HFFc6 (cell line): ENCODE results near the gene ABCG4. TPM values are rescaled to one million over a fixed set of nuclear protein-coding genes. Genes with fewer than 3 reads are reported as not detected.

Experiments
- DNase-seq: peaks from one replicate; pipeline ENCODE4 v3.0.0-alpha.2; 2018
- H3K27ac Mint-ChIP-seq: 2 replicates; pipeline ENCODE4 v1.8.0; 2020; ENCODE audit warnings: mild to moderate bottlenecking, mixed read lengths
- H3K27me3 Mint-ChIP-seq: 2 replicates; pipeline ENCODE4 v1.8.0; 2021; ENCODE audit warnings: mild to moderate bottlenecking, moderate library complexity, mixed read lengths; ENCODE audit not compliant: insufficient read depth
- H3K36me3 Mint-ChIP-seq: 2 replicates; pipeline ENCODE4 v1.8.0; 2021; ENCODE audit warnings: low read depth, mixed read lengths
- H3K4me1 Mint-ChIP-seq: 2 replicates; pipeline ENCODE4 v1.8.0; 2020; ENCODE audit warnings: low read depth, mixed read lengths
- H3K4me3 Mint-ChIP-seq: 2 replicates; pipeline ENCODE4 v1.8.0; 2020; ENCODE audit warnings: mild to moderate bottlenecking, moderate library complexity, mixed read lengths
- H3K9me3 Mint-ChIP-seq: 2 replicates; pipeline ENCODE4 v1.8.0; 2020; ENCODE audit warnings: mild to moderate bottlenecking, mixed read lengths
- total RNA-seq, 6 experiments: library from RNA; stranded (reverse); fragmentation: NEBNext Ultra II Directional; extraction: Animal tissue kit (Norgen Biotek cat#: 25700); gene quantifications; 2 replicates in 1 of 6; 3 replicates in 5 of 6; pipeline ENCODE4 v1.2.3, GENCODE V29; 2021
- TF ChIP-seq, protein P1 (sequence below): fragments of 200-600 bp; sonication (generic); IDR thresholded peaks from 2 replicates; pipeline ENCODE4 v1.5.0; 2021; ENCODE audit warnings: antibody characterized with exemption, mild to moderate bottlenecking

The ABCG4 gene
- total RNA-seq, 6 experiments from 2014 or later: 0.05 to 0.50 (median 0.18) TPM

DNA sequence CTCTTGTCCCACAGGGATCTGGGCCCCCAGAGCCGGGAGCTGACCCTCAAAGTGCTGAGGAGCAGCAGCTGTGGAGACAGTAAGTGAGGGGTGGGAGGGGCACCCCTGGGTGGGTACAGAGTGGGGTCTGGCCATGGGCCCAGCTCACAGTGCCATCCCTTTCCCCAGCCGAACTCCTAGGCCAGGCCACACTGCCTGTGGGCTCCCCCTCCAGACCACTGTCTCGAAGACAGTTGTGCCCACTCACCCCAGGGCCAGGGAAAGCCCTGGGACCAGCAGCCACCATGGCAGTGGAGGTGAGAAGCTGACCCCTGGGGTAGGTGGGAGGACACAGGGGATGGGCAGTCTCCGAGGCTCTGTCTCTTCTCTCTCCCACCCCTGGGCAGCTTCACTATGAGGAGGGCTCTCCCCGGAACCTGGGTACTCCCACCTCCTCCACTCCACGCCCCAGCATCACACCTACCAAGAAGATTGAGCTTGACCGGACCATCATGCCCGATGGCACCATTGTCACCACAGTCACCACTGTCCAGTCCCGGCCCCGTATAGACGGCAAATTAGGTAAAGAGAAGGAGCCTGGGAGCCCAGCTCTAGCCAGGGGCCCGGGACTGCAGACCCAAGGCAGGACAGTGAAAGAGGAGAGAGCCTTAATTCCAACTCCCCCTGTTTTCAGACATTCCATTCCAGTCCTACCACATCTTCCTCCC is 36.4 kb upstream of the ABCG4 start:
- Mint-ChIP-seq H3K27ac (peak overlapping the region; percentile 53; the same call in 1 of the 2 replicates), H3K27me3 (no peaks in the 10 kb centered on the region; the same call in 1 of the 2 replicates), H3K4me1 (peaks cover 26% of the 10 kb centered on the region), H3K9me3 (no peaks in the 10 kb centered on the region), H3K4me3 (no peak overlapping the region), H3K36me3 (peaks cover 32% of the 10 kb centered on the region; the same call in 1 of the 2 replicates)
- TF ChIP-seq, protein P1, sequence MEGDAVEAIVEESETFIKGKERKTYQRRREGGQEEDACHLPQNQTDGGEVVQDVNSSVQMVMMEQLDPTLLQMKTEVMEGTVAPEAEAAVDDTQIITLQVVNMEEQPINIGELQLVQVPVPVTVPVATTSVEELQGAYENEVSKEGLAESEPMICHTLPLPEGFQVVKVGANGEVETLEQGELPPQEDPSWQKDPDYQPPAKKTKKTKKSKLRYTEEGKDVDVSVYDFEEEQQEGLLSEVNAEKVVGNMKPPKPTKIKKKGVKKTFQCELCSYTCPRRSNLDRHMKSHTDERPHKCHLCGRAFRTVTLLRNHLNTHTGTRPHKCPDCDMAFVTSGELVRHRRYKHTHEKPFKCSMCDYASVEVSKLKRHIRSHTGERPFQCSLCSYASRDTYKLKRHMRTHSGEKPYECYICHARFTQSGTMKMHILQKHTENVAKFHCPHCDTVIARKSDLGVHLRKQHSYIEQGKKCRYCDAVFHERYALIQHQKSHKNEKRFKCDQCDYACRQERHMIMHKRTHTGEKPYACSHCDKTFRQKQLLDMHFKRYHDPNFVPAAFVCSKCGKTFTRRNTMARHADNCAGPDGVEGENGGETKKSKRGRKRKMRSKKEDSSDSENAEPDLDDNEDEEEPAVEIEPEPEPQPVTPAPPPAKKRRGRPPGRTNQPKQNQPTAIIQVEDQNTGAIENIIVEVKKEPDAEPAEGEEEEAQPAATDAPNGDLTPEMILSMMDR: no peak
- no peak for DNase-seq

DNA sequence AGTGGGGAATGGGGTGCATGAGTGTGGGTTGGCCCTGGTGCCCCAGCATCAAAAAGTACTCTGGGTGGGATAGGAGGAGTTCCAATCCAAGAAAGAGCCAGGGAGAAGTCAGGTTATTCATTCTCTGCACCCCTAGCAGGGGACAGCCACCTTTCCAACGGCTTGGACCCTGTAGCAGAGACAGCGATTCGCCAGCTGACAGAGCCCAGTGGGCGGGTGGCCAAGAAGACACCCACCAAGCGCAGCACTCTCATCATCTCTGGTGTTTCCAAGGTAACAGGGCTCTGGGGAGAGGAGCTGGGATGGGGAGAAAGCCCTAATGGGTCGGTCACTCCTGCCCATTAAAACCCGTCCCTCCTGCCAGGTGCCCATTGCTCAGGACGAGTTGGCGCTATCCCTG is 35.1 kb upstream of the ABCG4 start:
- Mint-ChIP-seq H3K27me3 (no peaks in the 10 kb centered on the region; the same call in 1 of the 2 replicates), H3K36me3 (peaks cover 32% of the 10 kb centered on the region; the same call in 1 of the 2 replicates), H3K9me3 (no peaks in the 10 kb centered on the region), H3K4me1 (peaks cover 18% of the 10 kb centered on the region), H3K27ac (no peak overlapping the region), H3K4me3 (no peak overlapping the region)
- DNase-seq: no peak
- TF ChIP-seq, protein P1: no peak

- Mint-ChIP-seq H3K4me1 (peaks cover 12% of the 10 kb centered on the region), H3K9me3 (no peaks in the 10 kb centered on the region), H3K27ac (no peak overlapping the region), H3K4me3 (no peak overlapping the region), H3K27me3 (no peaks in the 10 kb centered on the region; the same call in 1 of the 2 replicates), H3K36me3 (peaks cover 32% of the 10 kb centered on the region; the same call in 1 of the 2 replicates)
- TF ChIP-seq, protein P1: no peak
- DNase-seq: no peak
Observed at GRCh38 chr11:119114351-119114750, 34.5 kb upstream of the ABCG4 start.

GRCh38 chr11:119115484-119116234 is 33.2 kb upstream of the ABCG4 start:
- Mint-ChIP-seq H3K36me3 (peaks cover 27% of the 10 kb centered on the region; the same call in 1 of the 2 replicates), H3K27me3 (no peaks in the 10 kb centered on the region; the same call in 1 of the 2 replicates), H3K4me3 (no peak overlapping the region), H3K27ac (no peak overlapping the region), H3K4me1 (peaks cover 18% of the 10 kb centered on the region), H3K9me3 (no peaks in the 10 kb centered on the region)
- TF ChIP-seq, protein P1: no peak
- DNase-seq: no peak

DNA sequence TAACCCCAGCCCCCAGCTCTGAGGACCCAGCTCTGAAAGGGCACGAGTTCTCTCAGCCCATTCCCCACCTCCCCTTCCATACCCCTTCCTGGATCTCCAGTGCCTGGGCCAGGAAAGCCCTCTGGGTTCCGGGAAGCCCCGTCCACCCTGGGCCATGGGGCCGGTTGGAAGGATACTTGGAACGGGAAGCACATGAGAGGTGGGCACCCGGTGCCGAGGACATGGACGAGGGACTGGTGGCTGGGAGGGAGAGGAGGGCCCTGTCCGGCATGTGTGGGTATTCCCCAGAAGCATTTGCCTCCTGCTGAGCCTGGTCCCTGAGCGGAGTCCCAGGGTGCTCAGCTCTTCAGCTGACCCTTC is 32.6 kb upstream of the ABCG4 start:
- no peak for DNase-seq
- Mint-ChIP-seq H3K4me3 (no peak overlapping the region), H3K4me1 (peaks cover 22% of the 10 kb centered on the region), H3K27me3 (no peaks in the 10 kb centered on the region; the same call in 1 of the 2 replicates), H3K27ac (no peak overlapping the region), H3K36me3 (peaks cover 26% of the 10 kb centered on the region; the same call in 1 of the 2 replicates), H3K9me3 (no peaks in the 10 kb centered on the region)
- TF ChIP-seq, protein P1: no peak
